AG04450 (cell line): Measurements from ENCODE around the gene ADIPOR1. TPM values are rescaled to one million over a fixed set of nuclear protein-coding genes. Genes with fewer than 3 reads are reported as not detected.

Experiments used
- CTCF ChIA-PET: fragments of 300-600, 350-600 bp; formaldehyde crosslinking; extraction: SDS; loops from one replicate; lab custom pipeline; 2022; ENCODE audit warnings: antibody characterized with exemption, inconsistent platforms; lab: Charles Lee
- POLR2A ChIA-PET: fragments of 350-600 bp; formaldehyde crosslinking; extraction: SDS; loops from one replicate; lab custom pipeline; 2021; ENCODE audit warnings: antibody characterized with exemption, inconsistent platforms; lab: Yijun Ruan, JAX
- DNase-seq: peaks from one replicate; pipeline ENCODE4 v3.0.0-alpha.2; 2011; ENCODE audit warnings: low read depth, low spot score
- H3K27ac ChIP-seq: one replicate; pipeline ENCODE4 v1.5.1; 2012; ENCODE audit warnings: low read depth, low read length, control low read depth
- H3K27me3 ChIP-seq: one replicate; pipeline ENCODE4 v1.6.0; 2012; ENCODE audit warnings: low read length; ENCODE audit not compliant: control insufficient read depth, insufficient read depth
- H3K4me3 ChIP-seq: 2 replicates; pipeline ENCODE4 v1.5.1; 2011; ENCODE audit warnings: mild to moderate bottlenecking, low read depth, low read length, control low read depth
- H3K9me3 ChIP-seq: 2 replicates; pipeline ENCODE4 v1.5.1; 2012; ENCODE audit warnings: low read length; ENCODE audit not compliant: control insufficient read depth, insufficient read depth
- polyA plus RNA-seq: library from polyadenylated mRNA; depleted of rRNA; stranded (reverse); fragments of >200 nt; gene quantifications from 2 replicates; pipeline ENCODE4 v1.2.3, GENCODE V29; 2011
- TF ChIP-seq, protein P1 (sequence below): IDR thresholded peaks from 2 replicates; pipeline ENCODE4 v1.5.1; 2011; ENCODE audit warnings: low read depth, low read length, control low read depth, inconsistent platforms

Gene ADIPOR1
- polyA plus RNA-seq, 1 experiment: 124 TPM

GRCh38 chr1:202966006-202966898 is 8.1 kb upstream of the ADIPOR1 start:
- Histone ChIP-seq H3K4me3 (peak overlapping the region; percentile 92), H3K27me3 (no peaks in the 10 kb centered on the region), H3K9me3 (no peaks in the 10 kb centered on the region; the same call in 1 of the 2 replicates), H3K27ac (peak overlapping the region; percentile 21)
- POLR2A ChIA-PET: no interaction called here
- TF ChIP-seq, protein P1, sequence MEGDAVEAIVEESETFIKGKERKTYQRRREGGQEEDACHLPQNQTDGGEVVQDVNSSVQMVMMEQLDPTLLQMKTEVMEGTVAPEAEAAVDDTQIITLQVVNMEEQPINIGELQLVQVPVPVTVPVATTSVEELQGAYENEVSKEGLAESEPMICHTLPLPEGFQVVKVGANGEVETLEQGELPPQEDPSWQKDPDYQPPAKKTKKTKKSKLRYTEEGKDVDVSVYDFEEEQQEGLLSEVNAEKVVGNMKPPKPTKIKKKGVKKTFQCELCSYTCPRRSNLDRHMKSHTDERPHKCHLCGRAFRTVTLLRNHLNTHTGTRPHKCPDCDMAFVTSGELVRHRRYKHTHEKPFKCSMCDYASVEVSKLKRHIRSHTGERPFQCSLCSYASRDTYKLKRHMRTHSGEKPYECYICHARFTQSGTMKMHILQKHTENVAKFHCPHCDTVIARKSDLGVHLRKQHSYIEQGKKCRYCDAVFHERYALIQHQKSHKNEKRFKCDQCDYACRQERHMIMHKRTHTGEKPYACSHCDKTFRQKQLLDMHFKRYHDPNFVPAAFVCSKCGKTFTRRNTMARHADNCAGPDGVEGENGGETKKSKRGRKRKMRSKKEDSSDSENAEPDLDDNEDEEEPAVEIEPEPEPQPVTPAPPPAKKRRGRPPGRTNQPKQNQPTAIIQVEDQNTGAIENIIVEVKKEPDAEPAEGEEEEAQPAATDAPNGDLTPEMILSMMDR: no peak
- no peak for DNase-seq
- CTCF ChIA-PET: no interaction called here

GRCh38 chr1:202965422-202965821 is 7.3 kb upstream of the ADIPOR1 start:
- no peaks in the 10 kb centered on the region; the same call in 1 of the 2 replicates for H3K9me3 ChIP-seq
- CTCF ChIA-PET: no interaction called here
- DNase-seq: no peak
- H3K4me3 ChIP-seq: no peak overlapping the region
- POLR2A ChIA-PET: no interaction called here
- no peaks in the 10 kb centered on the region for H3K27me3 ChIP-seq
- H3K27ac ChIP-seq: peak overlapping the region; percentile 21
- TF ChIP-seq, protein P1: no peak

- POLR2A ChIA-PET: no interaction called here
- CTCF ChIA-PET: no interaction called here
- TF ChIP-seq, protein P1: no peak
- Histone ChIP-seq H3K4me3 (no peak overlapping the region), H3K9me3 (no peaks in the 10 kb centered on the region; the same call in 1 of the 2 replicates), H3K27ac (peak overlapping the region; percentile 39), H3K27me3 (no peaks in the 10 kb centered on the region)
- DNase-seq: no peak
Observed at GRCh38 chr1:202964791-202965410, 6.8 kb upstream of the ADIPOR1 start.

DNA sequence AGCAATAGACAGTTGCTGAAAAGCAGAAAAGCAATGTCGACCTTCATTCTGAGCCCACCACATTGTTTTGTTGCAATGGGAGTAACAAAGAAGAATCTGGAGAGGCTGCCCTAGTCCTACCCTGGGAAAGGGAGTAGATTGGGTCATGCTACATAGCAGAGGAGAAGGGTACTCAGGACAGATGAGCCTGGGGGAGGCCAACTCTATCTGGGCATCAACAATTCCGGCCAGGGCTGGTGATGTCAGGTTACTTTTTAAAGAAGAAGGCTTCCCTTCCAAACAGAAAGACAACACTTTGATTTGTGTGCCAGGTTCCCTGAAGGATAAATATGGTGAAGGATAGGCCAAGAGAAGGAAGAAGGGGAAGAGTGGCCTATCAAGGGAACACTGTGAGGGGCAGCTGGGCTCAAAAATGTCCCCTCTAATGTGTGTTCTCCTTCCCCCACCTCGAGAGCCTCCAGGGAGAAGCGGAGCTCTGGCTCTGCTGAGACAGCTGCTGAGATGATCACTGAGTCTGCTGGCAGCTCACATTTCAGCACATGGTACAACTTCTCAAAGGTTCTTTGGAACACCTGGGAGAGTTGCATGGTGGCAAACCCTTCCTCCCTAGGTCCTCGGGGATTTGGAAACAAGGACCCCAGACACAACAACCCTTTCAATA is 3.2 kb upstream of the ADIPOR1 start:
- Histone ChIP-seq H3K4me3 (no peak overlapping the region), H3K27me3 (no peaks in the 10 kb centered on the region), H3K9me3 (no peaks in the 10 kb centered on the region; the same call in 1 of the 2 replicates), H3K27ac (no peak overlapping the region)
- TF ChIP-seq, protein P1: no peak
- POLR2A ChIA-PET: no interaction called here
- DNase-seq: no peak
- CTCF ChIA-PET: no interaction called here
